Mucosa of rectum (tissue), 2 donors: Measurements from ENCODE around the gene SGCA.
A peak's percentile ranks its signal among the peaks of the same experiment; 100 is the strongest.

Experiments used
- H3K27ac ChIP-seq, 2 donors: one replicate each; pipeline ENCODE4 v1.7.0; 2013; ENCODE audit warnings: inconsistent platforms in 2 of 2, low read depth in 2 of 2, low read length in 2 of 2
- H3K27me3 ChIP-seq, 2 donors: one replicate each; pipeline ENCODE4 v1.7.0; 2013; ENCODE audit warnings: low read length in 2 of 2; ENCODE audit not compliant: control insufficient read depth in 2 of 2, insufficient read depth in 2 of 2
- H3K36me3 ChIP-seq, 2 donors: one replicate each; pipeline ENCODE4 v1.7.0; 2013; ENCODE audit warnings: low read length in 2 of 2; ENCODE audit not compliant: control insufficient read depth in 2 of 2, insufficient read depth in 2 of 2
- H3K4me1 ChIP-seq, 2 donors: one replicate each; pipeline ENCODE4 v1.7.0; 2013; ENCODE audit warnings: low read length in 2 of 2, mild to moderate bottlenecking in 1 of 2; ENCODE audit not compliant: control insufficient read depth in 2 of 2, insufficient read depth in 2 of 2
- H3K4me3 ChIP-seq, 2 donors: one replicate each; pipeline ENCODE4 v1.7.0; 2013; ENCODE audit warnings: low read length in 2 of 2
- H3K9ac ChIP-seq, 2 donors: one replicate each; pipeline ENCODE4 v1.7.0; 2013; ENCODE audit warnings: low read length in 2 of 2, low read depth in 1 of 2, mild to moderate bottlenecking in 1 of 2
- H3K9me3 ChIP-seq, 2 donors: one replicate each; pipeline ENCODE4 v1.7.0; 2013; ENCODE audit warnings: low read length in 2 of 2; ENCODE audit not compliant: control insufficient read depth in 2 of 2
- donor health status: healthy.
- donor health status: Normal muscosa, but diverticular disease.

SGCA gene

DNA sequence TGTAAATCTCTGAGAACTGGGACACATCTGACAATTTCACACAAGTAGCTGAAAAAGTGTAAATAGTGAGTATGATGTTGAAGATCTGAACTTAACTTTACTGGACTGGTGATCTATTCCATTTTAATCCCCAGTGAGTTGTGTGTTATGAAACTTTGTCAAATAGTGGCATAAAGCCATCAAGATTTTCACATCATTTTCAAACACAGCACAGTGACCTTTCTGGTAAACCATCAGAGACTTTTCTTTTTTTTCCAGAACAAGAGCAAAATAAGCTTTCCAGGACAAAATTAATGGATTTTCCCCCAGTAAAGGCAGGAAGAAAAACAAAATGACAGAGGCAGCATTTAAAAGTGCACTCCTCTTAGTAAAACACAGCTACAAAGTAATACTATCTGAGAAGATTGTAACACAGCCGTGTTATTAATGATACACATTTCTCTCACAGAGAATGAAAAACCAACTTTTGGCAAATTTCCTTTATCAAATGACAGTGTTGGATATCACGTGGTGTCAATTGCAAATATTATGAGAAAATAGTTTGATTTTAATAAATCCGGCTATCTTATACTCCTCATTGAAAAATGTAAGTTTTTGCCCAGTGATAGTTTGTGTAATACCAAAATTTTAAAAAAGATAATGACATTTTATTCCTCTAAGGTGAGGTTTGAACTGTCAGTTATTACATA is 52.4 kb downstream of the SGCA start:
- no peaks in the 10 kb centered on the region for H3K36me3 ChIP-seq
- H3K27me3 ChIP-seq, result peaks cover 0 to 5% of the 10 kb centered on the region in 2 donors
- H3K4me3 ChIP-seq, result no peak overlapping the region
- peak overlapping the region; percentile 5 to 13 for H3K27ac ChIP-seq
- H3K9ac ChIP-seq, result no peak overlapping the region
- no peaks in the 10 kb centered on the region for H3K9me3 ChIP-seq
- H3K4me1 ChIP-seq, result peaks cover 0 to 4% of the 10 kb centered on the region in 2 donors

- H3K27ac ChIP-seq, result peak overlapping the region in 1 of 2 donors; percentile 13
- H3K4me3 ChIP-seq, result no peak overlapping the region
- no peaks in the 10 kb centered on the region for H3K9me3 ChIP-seq
- no peak overlapping the region for H3K9ac ChIP-seq
- H3K36me3 ChIP-seq, result no peaks in the 10 kb centered on the region
- peaks cover 0 to 2% of the 10 kb centered on the region in 2 donors for H3K27me3 ChIP-seq
- H3K4me1 ChIP-seq, result peaks cover 0 to 4% of the 10 kb centered on the region in 2 donors
Observed at GRCh38 chr17:50218771-50219315, 53.0 kb downstream of the SGCA start.

DNA sequence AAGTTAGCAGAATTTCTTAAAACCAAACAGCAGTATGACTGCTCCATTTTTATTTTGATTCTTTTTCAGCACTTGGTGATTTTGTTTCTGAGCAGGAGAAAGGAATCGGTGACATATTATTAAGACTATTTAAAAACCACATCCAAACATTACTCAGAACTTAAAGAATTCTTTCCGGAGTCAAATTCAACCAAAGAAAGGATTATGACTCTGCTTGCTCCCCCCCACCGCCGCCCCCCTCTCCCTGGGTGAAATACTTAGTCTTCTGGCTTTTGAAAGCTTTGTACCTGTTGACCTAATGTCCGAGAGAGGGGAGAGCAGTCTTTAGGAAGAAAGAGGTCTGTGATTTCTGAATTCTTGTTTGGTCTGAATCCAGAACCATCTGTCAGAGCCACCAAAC is 53.5 kb downstream of the SGCA start:
- Histone ChIP-seq H3K9me3 (no peaks in the 10 kb centered on the region), H3K27me3 (peaks cover 0 to 2% of the 10 kb centered on the region in 2 donors), H3K27ac (no peak overlapping the region), H3K9ac (no peak overlapping the region), H3K4me1 (peaks cover 0 to 4% of the 10 kb centered on the region in 2 donors), H3K4me3 (no peak overlapping the region), H3K36me3 (no peaks in the 10 kb centered on the region)

GRCh38 chr17:50219939-50220465 is 54.2 kb downstream of the SGCA start:
- H3K27ac ChIP-seq, result no peak overlapping the region
- H3K27me3 ChIP-seq, result no peaks in the 10 kb centered on the region
- H3K4me1 ChIP-seq, result peaks cover 0 to 4% of the 10 kb centered on the region in 2 donors
- no peaks in the 10 kb centered on the region for H3K9me3 ChIP-seq
- no peaks in the 10 kb centered on the region for H3K36me3 ChIP-seq
- no peak overlapping the region for H3K4me3 ChIP-seq
- H3K9ac ChIP-seq, result no peak overlapping the region

GRCh38 chr17:50220811-50221210 is 55.0 kb downstream of the SGCA start:
- no peak overlapping the region for H3K4me3 ChIP-seq
- H3K9ac ChIP-seq, result no peak overlapping the region
- no peak overlapping the region for H3K27ac ChIP-seq
- H3K27me3 ChIP-seq, result no peaks in the 10 kb centered on the region
- no peaks in the 10 kb centered on the region for H3K36me3 ChIP-seq
- no peaks in the 10 kb centered on the region for H3K9me3 ChIP-seq
- peaks cover 0 to 4% of the 10 kb centered on the region in 2 donors for H3K4me1 ChIP-seq

GRCh38 chr17:50221266-50221863 is 55.6 kb downstream of the SGCA start:
- Histone ChIP-seq H3K9me3 (no peaks in the 10 kb centered on the region), H3K4me3 (no peak overlapping the region), H3K27ac (no peak overlapping the region), H3K4me1 (peaks cover 0 to 4% of the 10 kb centered on the region in 2 donors), H3K36me3 (no peaks in the 10 kb centered on the region), H3K27me3 (no peaks in the 10 kb centered on the region), H3K9ac (no peak overlapping the region)

DNA sequence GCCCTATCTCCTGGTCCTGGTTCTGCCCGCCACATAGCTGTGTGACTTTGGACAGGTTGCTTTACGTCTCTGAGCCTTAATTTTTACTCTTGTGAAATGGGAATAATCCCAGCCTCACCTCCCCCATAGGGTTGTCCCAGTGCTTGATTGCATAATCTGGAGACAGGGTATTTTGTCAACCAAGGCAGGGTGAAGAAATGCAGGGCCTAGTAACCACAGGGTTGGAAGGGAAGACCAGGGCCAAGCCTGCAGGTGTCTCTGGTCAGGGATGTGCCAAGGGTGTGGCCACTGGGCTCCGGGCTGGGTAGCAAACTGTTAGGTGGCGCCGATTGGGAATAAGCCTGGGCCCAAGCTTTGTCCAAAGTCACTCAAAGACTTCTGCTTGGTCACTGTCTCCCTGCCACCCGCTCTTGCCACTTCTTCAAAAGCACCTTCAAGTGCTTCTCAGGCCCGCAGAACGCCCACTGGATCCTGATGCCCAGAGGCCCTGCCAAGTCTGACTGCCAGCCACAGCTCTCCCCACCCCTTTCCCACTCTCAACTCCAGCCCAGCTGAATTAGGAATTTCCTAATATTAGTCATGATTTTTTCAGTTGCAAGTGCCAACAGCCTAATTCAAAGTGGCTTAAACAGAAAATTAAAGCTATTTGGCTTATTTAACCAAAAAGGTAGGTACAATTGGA is 56.2 kb downstream of the SGCA start:
- Histone ChIP-seq H3K27me3 (no peaks in the 10 kb centered on the region), H3K36me3 (no peaks in the 10 kb centered on the region), H3K27ac (no peak overlapping the region), H3K4me1 (peaks cover 0 to 4% of the 10 kb centered on the region in 2 donors), H3K9me3 (no peaks in the 10 kb centered on the region), H3K4me3 (no peak overlapping the region), H3K9ac (no peak overlapping the region)

- Histone ChIP-seq H3K27ac (no peak overlapping the region), H3K36me3 (no peaks in the 10 kb centered on the region), H3K4me3 (no peak overlapping the region), H3K9ac (no peak overlapping the region), H3K9me3 (no peaks in the 10 kb centered on the region), H3K27me3 (no peaks in the 10 kb centered on the region), H3K4me1 (peaks cover 0 to 4% of the 10 kb centered on the region in 2 donors)
Observed at GRCh38 chr17:50222922-50223321, 57.1 kb downstream of the SGCA start.
